Measurements from ENCODE around the gene LSM4.

DNA sequence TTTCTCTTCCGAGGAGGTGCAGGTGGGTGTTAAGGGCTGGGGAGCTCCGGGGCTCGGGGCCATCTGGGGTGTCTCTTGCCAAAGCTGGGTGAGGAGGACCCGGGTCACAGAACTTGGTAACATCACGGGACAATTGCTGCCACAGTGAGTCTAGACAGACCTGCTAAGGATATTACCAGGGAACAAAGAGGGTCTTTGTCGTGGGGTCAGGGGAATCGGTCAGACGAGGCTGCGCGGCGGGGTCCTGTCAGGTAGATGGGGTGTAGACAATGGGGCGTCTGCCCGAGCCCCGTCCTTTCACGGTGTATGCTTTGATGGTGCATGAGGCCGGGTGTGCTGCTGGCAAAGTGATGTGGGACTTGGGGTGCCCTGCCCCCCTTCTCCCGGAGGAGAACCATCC, 25.3 kb upstream of the LSM4 start:
- no peak for TF ChIP-seq EGR1 (IDR thresholded peaks at IDR 0.05)
- no peak for TF ChIP-seq YY1 (IDR thresholded peaks at IDR 0.05; ENCODE audit: low read depth)
- TF ChIP-seq TCF12 (IDR thresholded peaks at IDR 0.05; ENCODE audit: low read depth) = no peak
- no peak for TF ChIP-seq TAF1 (IDR thresholded peaks at IDR 0.05; ENCODE audit: low read depth)
- TF ChIP-seq FOXM1 (IDR thresholded peaks at IDR 0.05; ENCODE audit: borderline replicate concordance, low read depth) = no peak
- TF ChIP-seq NFIC (IDR thresholded peaks at IDR 0.05) = no peak
- TF ChIP-seq REST (IDR thresholded peaks at IDR 0.05; ENCODE audit: low read depth) = no peak
- TF ChIP-seq RAD21 (IDR thresholded peaks at IDR 0.05; ENCODE audit: low read depth) = no peak
